Measurements from ENCODE around the gene KCNK3. TPM values are rescaled to one million over a fixed set of nuclear protein-coding genes. Genes with fewer than 3 reads are reported as not detected.
A peak's percentile ranks its signal among the peaks of the same experiment; 100 is the strongest.

KCNK3 gene
- polyA plus RNA-seq, 1 donor (not counting 4 experiments of a cell fraction or from before 2014, with no cell fraction given), result not detected

GRCh38 chr2:26704441-26704977 is 12.0 kb downstream of the KCNK3 start:
- no peaks in the 10 kb centered on the region for H3K27me3 ChIP-seq (ENCODE audit: control insufficient read depth, extremely low read depth, insufficient read depth, low read length)
- no peaks in the 10 kb centered on the region for H3K79me2 ChIP-seq (ENCODE audit: control insufficient read depth, insufficient read depth, low read length)
- H3K4me1 ChIP-seq (ENCODE audit: control insufficient read depth, extremely low read depth, insufficient read depth, low read length), result peaks cover 9% of the 10 kb centered on the region
- FAIRE-seq, result peak; percentile 84
- DNase-seq (ENCODE audit: low read depth, low spot score), result no peak
- no peaks in the 10 kb centered on the region for H3K9me3 ChIP-seq (ENCODE audit: control insufficient read depth, low read depth, low read length)
- H3K4me3 ChIP-seq (ENCODE audit: control insufficient read depth in 2 of 3, extremely low read depth in 1 of 3, insufficient read depth in 2 of 3, low read depth in 1 of 3, low read length in 3 of 3), result no peak overlapping the region
- H3K9ac ChIP-seq (ENCODE audit: control insufficient read depth, extremely low read depth, insufficient read depth, low read length), result no peak overlapping the region
- no peaks in the 10 kb centered on the region for H3K36me3 ChIP-seq (ENCODE audit: control insufficient read depth in 2 of 2, extremely low read depth in 1 of 2, insufficient read depth in 2 of 2, low read length in 2 of 2)
- no peaks in the 10 kb centered on the region for H4K20me1 ChIP-seq (ENCODE audit: control insufficient read depth, extremely low read depth, insufficient read depth, low read length)
- no peak overlapping the region for H2AFZ ChIP-seq (ENCODE audit: control insufficient read depth, low read length)
- H3K4me2 ChIP-seq (ENCODE audit: control insufficient read depth, extremely low read depth, insufficient read depth, low read depth, low read length), result peak overlapping the region; percentile 17
- dilution Hi-C loops (cut with MboI; ENCODE audit: extremely low pct_ligation_motif_present, low sequenced_read_pairs), result no loop called here
- TF ChIP-seq CTCF (optimal IDR thresholded peaks at IDR 0.05 in 1 of 3, IDR thresholded peaks at IDR 0.05 in 1 of 3, conservative IDR thresholded peaks at IDR 0.05 in 1 of 3; ENCODE audit: extremely low read depth in 1 of 3, insufficient read depth in 2 of 3, low read length in 3 of 3), result no peak
- H3K27ac ChIP-seq (ENCODE audit: control insufficient read depth, insufficient read depth, low read length), result no peak overlapping the region
- no peaks in the 10 kb centered on the region for H3K9me1 ChIP-seq (ENCODE audit: control insufficient read depth, extremely low read depth, insufficient read depth, low read length)

GRCh38 chr2:26705126-26705525 is 12.6 kb downstream of the KCNK3 start:
- Histone ChIP-seq H3K9me1 (ENCODE audit: control insufficient read depth, extremely low read depth, insufficient read depth, low read length) (no peaks in the 10 kb centered on the region), H2AFZ (ENCODE audit: control insufficient read depth, low read length) (no peak overlapping the region), H3K79me2 (ENCODE audit: control insufficient read depth, insufficient read depth, low read length) (no peaks in the 10 kb centered on the region), H3K4me3 (ENCODE audit: control insufficient read depth in 2 of 3, extremely low read depth in 1 of 3, insufficient read depth in 2 of 3, low read depth in 1 of 3, low read length in 3 of 3) (no peak overlapping the region), H3K9ac (ENCODE audit: control insufficient read depth, extremely low read depth, insufficient read depth, low read length) (no peak overlapping the region), H3K27me3 (ENCODE audit: control insufficient read depth, extremely low read depth, insufficient read depth, low read length) (no peaks in the 10 kb centered on the region), H3K4me1 (ENCODE audit: control insufficient read depth, extremely low read depth, insufficient read depth, low read length) (peaks cover 9% of the 10 kb centered on the region), H4K20me1 (ENCODE audit: control insufficient read depth, extremely low read depth, insufficient read depth, low read length) (no peaks in the 10 kb centered on the region), H3K4me2 (ENCODE audit: control insufficient read depth, extremely low read depth, insufficient read depth, low read depth, low read length) (no peak overlapping the region), H3K27ac (ENCODE audit: control insufficient read depth, insufficient read depth, low read length) (no peak overlapping the region), H3K36me3 (ENCODE audit: control insufficient read depth in 2 of 2, extremely low read depth in 1 of 2, insufficient read depth in 2 of 2, low read length in 2 of 2) (no peaks in the 10 kb centered on the region), H3K9me3 (ENCODE audit: control insufficient read depth, low read depth, low read length) (no peaks in the 10 kb centered on the region)
- FAIRE-seq, result no peak
- no peak for TF ChIP-seq CTCF (optimal IDR thresholded peaks at IDR 0.05 in 1 of 3, IDR thresholded peaks at IDR 0.05 in 1 of 3, conservative IDR thresholded peaks at IDR 0.05 in 1 of 3; ENCODE audit: extremely low read depth in 1 of 3, insufficient read depth in 2 of 3, low read length in 3 of 3)
- no peak for TF ChIP-seq EZH2 (IDR thresholded peaks at IDR 0.05; ENCODE audit: low read length)
- no peak for DNase-seq (ENCODE audit: low read depth, low spot score)
- dilution Hi-C loops (cut with MboI; ENCODE audit: extremely low pct_ligation_motif_present, low sequenced_read_pairs), result no loop called here
